ENCODE data around the gene KAT2B.

Gene KAT2B

GRCh38 chr3:20066850-20067617 lies 26.8 kb downstream of the KAT2B start:
- DNase-seq: no peak

- no peak for DNase-seq
Measured at GRCh38 chr3:20068512-20069177, 28.4 kb downstream of the KAT2B start.

DNA sequence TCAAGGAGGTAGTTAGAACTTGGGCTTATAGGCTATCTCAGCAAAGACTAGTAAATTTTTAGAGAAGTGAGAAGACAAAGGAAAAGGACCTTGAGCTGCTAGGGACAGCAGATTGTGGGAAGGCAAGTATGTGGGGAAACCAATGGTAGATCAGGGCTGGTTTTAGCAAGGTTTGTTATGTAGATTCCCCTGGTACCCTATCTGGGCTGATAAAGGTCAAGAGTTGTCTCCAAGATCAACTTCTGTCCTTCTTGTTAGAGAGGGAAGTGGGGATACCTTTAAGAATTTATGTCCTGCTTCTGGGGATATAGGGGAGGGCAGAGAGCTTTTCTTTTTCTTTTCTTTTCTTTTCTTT lies 28.9 kb downstream of the KAT2B start:
- no peak for DNase-seq

DNA sequence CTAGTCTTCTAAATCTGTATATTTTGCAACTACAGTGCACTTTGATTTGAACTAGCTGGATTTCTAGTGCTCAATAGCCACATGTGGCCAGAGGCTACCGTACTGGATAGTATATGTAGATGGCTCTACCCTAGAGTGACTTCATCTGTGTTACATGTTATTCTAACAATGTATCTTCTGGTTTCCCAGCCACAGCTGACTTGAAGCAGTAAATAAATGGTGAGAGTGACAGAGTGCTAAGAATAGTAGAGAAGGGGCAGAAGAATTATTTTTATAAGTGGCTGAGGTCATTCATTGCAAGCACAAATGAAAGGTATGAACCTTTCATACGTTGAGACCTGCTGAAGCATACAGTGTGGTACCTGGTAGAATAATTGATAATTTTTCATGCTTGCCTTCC lies 30.9 kb downstream of the KAT2B start:
- no peak for DNase-seq

GRCh38 chr3:20072422-20072821 lies 32.2 kb downstream of the KAT2B start:
- DNase-seq: no peak

DNA sequence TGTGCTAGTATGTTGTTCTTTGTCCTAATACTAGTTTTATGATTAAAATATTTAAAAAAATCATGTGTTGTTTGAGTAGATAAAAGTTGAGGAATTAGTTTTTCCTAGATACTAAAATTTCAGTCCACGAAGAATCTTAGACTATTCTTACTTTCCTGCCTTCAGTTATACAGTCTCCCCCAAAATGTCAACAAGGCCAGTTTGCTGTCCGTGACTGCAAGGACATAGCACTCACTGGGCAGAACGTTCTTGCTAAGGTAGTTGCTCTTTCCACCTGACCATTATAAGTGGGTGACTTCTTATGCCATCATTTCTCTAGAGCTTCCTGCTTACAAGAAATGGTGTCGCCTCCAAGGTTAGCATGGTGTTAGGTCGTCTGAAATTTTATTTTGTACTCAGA lies 32.8 kb downstream of the KAT2B start:
- no peak for DNase-seq

- DNase-seq: no peak
Measured at GRCh38 chr3:20073683-20074082, 33.4 kb downstream of the KAT2B start.

DNA sequence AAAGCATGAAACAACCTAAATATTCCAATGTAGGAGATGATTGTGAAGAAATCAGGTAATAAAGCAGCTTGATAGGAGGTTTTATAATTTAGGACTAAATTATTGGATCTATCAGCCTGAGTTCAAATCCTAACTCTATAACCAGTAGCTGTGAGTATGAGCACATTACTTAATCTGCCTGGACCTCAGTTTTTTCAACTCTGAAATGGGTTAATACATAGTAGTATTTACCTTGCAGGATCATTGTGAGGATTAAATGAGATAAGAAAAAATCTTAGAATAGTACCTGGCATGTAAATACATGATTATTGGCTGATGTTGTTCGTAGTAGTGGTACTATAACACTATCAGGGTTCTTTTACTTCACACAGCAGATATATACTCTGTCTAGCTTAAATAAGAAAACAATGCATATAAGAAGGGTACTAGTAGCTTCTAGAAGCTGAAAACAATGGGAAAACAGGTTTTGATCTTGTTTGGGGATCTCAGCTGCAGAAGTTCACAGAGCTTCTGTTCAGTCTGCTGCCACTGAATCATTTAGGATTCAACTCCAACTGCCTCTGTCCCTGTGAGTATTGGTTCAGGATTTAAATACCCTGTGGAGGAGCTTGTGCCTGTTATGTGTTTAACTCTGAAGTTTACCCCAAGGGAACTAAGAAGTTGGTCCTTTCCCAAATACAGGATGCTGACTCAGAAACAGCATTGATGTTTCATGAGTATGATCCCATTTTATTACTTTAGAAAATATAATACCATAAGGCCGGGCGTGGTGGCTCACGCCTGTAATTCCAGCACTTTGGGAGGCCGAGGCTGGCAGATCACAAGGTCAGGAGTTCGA lies 34.2 kb downstream of the KAT2B start:
- peak; percentile 16 for DNase-seq

DNA sequence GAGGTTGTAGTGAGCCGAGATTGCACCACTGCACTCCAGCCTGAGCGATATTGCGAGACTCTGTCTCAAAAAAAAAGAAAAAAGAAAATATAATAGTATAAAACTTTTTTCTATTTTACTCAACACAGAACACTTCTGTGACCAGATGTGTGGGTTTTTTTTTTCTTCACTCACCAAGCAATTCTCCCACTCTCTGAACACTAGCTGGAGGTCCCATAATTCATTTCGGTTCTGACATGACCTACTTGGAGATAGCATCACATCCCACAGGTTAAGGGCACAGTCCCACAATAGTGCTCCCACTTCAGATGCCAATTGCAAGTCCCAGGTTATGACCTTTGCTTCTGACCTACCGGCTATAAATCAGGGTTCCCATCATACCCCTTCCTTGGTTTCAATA lies 35.0 kb downstream of the KAT2B start:
- no peak for DNase-seq

DNA sequence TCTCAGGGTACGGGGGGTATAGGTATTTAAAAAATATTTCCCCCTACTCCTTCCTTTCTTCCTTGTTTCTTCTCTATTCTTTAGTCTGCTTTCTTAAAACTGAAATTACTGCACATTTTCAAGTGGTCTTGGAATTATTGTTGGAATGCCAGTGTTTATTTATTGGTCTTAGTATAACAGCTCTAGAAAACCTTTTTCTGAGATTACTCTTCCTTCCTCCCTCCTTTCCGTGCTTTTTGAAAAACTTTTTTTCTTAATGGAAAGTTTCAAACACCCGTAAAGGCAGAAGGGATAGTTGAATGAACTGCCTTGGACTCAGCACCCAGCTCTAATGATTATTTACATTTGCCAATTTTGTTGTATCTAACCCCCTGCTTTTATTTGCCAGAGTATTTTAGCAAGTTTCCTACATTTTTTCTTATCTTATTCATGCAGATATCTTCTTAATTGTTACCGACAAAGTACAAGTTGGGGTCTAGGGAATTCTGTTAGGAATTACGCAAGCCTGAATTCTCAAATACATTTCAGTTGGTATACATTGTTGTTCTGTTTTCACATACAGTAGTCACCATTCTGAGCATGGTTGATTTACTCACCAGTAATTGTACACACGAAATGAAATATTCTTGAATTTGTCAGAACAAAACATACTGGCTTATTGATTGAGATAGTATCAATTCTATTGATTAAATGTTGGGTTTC lies 36.2 kb downstream of the KAT2B start:
- no peak for DNase-seq

DNA sequence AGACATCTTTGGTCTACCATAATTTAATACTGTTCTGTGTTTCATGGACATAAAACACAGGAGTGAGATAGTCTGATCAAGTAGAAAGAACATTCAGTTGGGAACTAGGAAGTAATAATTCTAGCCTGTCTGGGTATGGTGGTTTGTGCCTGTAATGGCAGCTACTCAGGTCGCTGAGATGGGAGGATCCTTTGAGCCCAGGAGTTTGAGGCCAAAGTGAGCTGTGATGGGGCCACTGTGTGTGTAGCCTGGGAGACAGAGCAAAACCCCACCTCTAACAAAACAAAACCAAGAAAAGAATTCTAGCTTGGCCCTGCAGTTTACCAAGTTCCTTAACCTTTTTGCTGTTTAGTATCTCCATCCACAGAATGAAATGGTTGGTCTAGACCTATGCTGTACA lies 36.8 kb downstream of the KAT2B start:
- DNase-seq: no peak

- no peak for DNase-seq
Measured at GRCh38 chr3:20078194-20078714, 38.0 kb downstream of the KAT2B start.

- no peak for DNase-seq
Measured at GRCh38 chr3:20079621-20080020, 39.4 kb downstream of the KAT2B start.

- peak; percentile 40 for DNase-seq
Measured at GRCh38 chr3:20080956-20081554, 40.8 kb downstream of the KAT2B start.

DNA sequence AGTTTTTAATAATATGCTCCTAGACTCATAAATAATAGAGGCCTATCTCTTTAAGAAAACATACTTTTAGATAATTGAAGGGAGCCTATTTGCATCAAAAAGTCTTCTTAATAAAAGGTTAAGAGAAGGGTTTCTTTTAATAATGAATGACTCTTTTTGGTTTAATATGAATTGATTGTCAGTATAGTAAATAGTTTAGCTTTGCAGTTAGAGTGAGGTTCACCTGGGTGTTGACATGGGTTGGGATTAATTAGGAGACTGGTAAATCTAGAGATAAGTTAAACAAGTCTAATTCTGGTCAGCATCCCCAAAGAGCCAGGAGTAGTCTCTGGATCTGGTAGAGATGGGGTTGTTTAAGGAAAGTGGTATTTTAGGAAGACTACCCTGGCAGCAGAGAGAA lies 43.0 kb downstream of the KAT2B start:
- no peak for DNase-seq

DNA sequence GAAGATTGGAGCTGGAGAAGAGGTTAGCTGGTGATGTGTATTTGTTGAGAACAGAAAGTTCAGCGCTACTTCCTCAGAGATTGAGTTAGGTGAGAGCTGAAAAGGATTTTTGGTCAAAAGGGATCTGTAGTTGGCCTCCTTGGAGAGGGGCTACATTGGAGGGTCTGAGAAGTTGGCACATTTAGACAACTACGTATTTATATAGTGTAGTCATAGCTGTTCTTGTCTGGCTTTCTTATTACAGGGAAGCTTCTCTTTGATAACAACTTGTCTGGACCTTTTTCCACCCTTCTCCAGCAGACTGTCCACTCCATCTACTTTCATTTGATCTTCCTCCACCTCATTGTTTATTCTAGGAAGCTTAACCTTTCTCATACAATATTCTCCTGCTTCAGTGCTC lies 43.7 kb downstream of the KAT2B start:
- no peak for DNase-seq

DNA sequence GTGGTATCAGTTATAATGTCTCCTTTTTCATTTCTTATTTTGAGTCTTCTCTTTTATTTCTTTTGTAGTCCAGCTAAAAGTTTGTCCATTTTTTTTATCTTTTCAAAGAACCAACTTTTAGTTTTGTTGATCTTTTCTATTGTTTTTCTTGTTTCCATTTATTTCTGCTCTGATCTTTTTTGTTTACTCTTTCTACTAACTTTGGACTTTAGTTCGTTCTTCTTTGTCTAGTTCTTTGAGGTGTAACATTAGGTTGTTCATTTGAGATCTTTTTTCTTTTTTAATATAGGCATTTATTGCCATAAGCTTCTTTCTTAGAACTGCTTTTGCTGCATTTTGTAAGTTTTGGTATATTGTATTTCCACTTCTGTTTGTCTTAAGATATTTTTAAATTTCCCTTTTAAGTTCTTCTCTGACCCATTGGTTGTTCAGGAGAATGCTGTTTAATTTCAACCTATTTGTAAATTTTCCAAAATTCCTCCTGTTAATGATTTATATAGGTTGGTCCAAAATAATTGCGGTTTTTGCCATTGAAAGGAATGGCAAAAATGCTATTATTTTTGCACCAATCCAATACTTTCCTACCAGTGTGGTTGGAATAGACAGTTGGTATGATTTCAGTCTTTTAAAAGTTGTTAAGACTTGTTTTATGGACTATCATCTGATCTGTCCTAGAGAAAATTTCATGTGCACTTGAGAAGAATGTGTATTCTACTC lies 51.2 kb downstream of the KAT2B start:
- no peak for DNase-seq

GRCh38 chr3:20095470-20095869 lies 55.2 kb downstream of the KAT2B start:
- no peak for DNase-seq

GRCh38 chr3:20096135-20096685 lies 56.0 kb downstream of the KAT2B start:
- DNase-seq: no peak

- DNase-seq: no peak
Measured at GRCh38 chr3:20097015-20097414, 56.8 kb downstream of the KAT2B start.

DNA sequence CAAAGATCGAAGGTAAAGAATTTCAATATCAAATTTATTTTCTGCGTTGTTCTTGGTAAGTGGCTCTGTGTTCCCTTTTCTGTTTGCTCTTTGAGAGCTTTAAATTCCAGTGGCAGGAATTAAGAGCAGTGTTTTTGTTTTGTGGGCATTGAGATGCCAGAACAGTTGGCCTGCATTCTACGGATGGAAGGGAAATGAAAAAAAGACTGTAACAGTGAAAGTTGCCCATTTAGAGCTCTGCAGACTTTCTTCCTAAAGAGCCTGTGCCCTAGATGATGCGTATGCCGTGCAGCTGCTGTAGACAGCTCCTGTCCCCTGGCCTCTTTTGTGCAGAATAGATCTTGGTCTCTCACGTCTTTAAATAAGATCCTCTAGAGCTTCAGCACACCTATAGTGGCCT lies 58.8 kb downstream of the KAT2B start:
- DNase-seq: no peak

- no peak for DNase-seq
Measured at GRCh38 chr3:20100151-20100550, 59.9 kb downstream of the KAT2B start.
